Mesendoderm (in vitro differentiated cells): ENCODE measurements around the gene OR6S1.
A peak's percentile ranks its signal among the peaks of the same experiment; 100 is the strongest.

ENCODE experiments used
- DNase-seq: peaks from one replicate; pipeline ENCODE4 v3.0.0; 2013
- H2AK5ac ChIP-seq: 2 replicates; pipeline ENCODE4 v1.6.1; 2013; ENCODE audit warnings: low read length, inconsistent platforms
- H2BK120ac ChIP-seq: 2 replicates; pipeline ENCODE4 v1.6.1; 2013; ENCODE audit warnings: low read depth, mild to moderate bottlenecking, low read length, moderate library complexity, mixed read lengths
- H2BK15ac ChIP-seq: replicated peaks from 2 replicates; pipeline ENCODE4 v1.6.1; 2013; ENCODE audit warnings: low read depth, mild to moderate bottlenecking, moderate library complexity
- H2BK5ac ChIP-seq: 2 replicates; pipeline ENCODE4 v1.6.1; 2013; ENCODE audit warnings: low read length, inconsistent platforms
- H3K18ac ChIP-seq: 2 replicates; pipeline ENCODE4 v1.6.1; 2013; ENCODE audit warnings: mild to moderate bottlenecking, low read length, mixed read lengths
- H3K23ac ChIP-seq: one replicate; pipeline ENCODE4 v1.6.1; 2013; ENCODE audit warnings: low read length
- H3K27ac ChIP-seq: 2 replicates; pipeline ENCODE4 v1.5.1; 2013; ENCODE audit warnings: low read depth, mild to moderate bottlenecking, inconsistent platforms, low read length, moderate library complexity
- H3K27me3 ChIP-seq: 2 replicates; pipeline ENCODE4 v1.6.1; 2013; ENCODE audit warnings: low read length, control low read depth, mild to moderate bottlenecking, inconsistent platforms; ENCODE audit not compliant: insufficient read depth, poor library complexity
- H3K36me3 ChIP-seq: 2 replicates; pipeline ENCODE4 v1.6.1; 2013; ENCODE audit warnings: low read length, inconsistent platforms; ENCODE audit not compliant: control insufficient read depth, insufficient read depth
- H3K4ac ChIP-seq: one replicate; pipeline ENCODE4 v1.6.1; 2013; ENCODE audit warnings: low read depth, mild to moderate bottlenecking, low read length, moderate library complexity
- H3K4me1 ChIP-seq: 2 replicates; pipeline ENCODE4 v1.6.1; 2013; ENCODE audit warnings: low read depth, low read length, inconsistent platforms; ENCODE audit not compliant: control insufficient read depth
- H3K4me2 ChIP-seq: 2 replicates; pipeline ENCODE4 v1.6.1; 2013; ENCODE audit warnings: low read length
- H3K4me3 ChIP-seq: 2 replicates; pipeline ENCODE4 v1.5.1; 2013; ENCODE audit warnings: mild to moderate bottlenecking, low read length
- H3K56ac ChIP-seq: one replicate; pipeline ENCODE4 v1.6.1; 2013; ENCODE audit warnings: low read length
- H3K79me1 ChIP-seq: 2 replicates; pipeline ENCODE4 v1.6.1; 2013; ENCODE audit warnings: low read length, inconsistent platforms
- H3K79me2 ChIP-seq: 2 replicates; pipeline ENCODE4 v1.6.1; 2013; ENCODE audit warnings: mild to moderate bottlenecking, low read length; ENCODE audit not compliant: control insufficient read depth, insufficient read depth
- H3K9ac ChIP-seq: 2 replicates; pipeline ENCODE4 v1.6.1; 2013; ENCODE audit warnings: low read length, inconsistent platforms
- H4K5ac ChIP-seq: one replicate; pipeline ENCODE4 v1.6.1; 2013; ENCODE audit warnings: low read length
- H4K8ac ChIP-seq: one replicate; pipeline ENCODE4 v1.6.1; 2013; ENCODE audit warnings: low read depth, mild to moderate bottlenecking, control low read depth, low read length, moderate library complexity
- WGBS: extraction: QIAGEN DNeasy Blood & Tissue Kit; methylation state at CpG from one replicate; pipeline ENCODE4 v1.1.7; 2013; ENCODE audit warnings: low lambda C conversion rate, missing lambda C conversion rate; ENCODE audit not compliant: insufficient coverage; ENCODE audit errors: extremely low coverage; 5-methylcytosine and 5-hydroxymethylcytosine counted together

Gene OR6S1

GRCh38 chr14:20613094-20614037 is 28.1 kb downstream of the OR6S1 start:
- H3K79me1 ChIP-seq, result no peaks in the 10 kb centered on the region
- no peak overlapping the region for H3K23ac ChIP-seq
- no peak overlapping the region for H2BK5ac ChIP-seq
- H2AK5ac ChIP-seq, result no peak overlapping the region
- DNase-seq, result peak; percentile 99
- peaks cover 9% of the 10 kb centered on the region for H3K4me1 ChIP-seq
- H2BK120ac ChIP-seq, result no peak overlapping the region
- H3K27me3 ChIP-seq, result no peaks in the 10 kb centered on the region
- H3K56ac ChIP-seq, result peak overlapping the region; percentile 96
- H3K79me2 ChIP-seq, result no peaks in the 10 kb centered on the region
- peak overlapping the region; percentile 64 for H3K18ac ChIP-seq
- H4K8ac ChIP-seq, result no peak overlapping the region
- no CpG with 5 or more reads among the region's 34 CpGs for WGBS
- H4K5ac ChIP-seq, result no peak overlapping the region
- H3K4ac ChIP-seq, result no peak overlapping the region
- no peaks in the 10 kb centered on the region for H3K36me3 ChIP-seq
- peak overlapping the region; percentile 43 for H3K4me2 ChIP-seq
- peak overlapping the region; percentile 84 for H3K9ac ChIP-seq
- H3K4me3 ChIP-seq, result peak overlapping the region; percentile 56
- peak overlapping the region; percentile 34 for H3K27ac ChIP-seq
- H2BK15ac ChIP-seq, result no peak overlapping the region

GRCh38 chr14:20612403-20612802 is 29.1 kb downstream of the OR6S1 start:
- peak overlapping the region; percentile 65 for H3K56ac ChIP-seq
- H2AK5ac ChIP-seq, result no peak overlapping the region
- no peak overlapping the region for H3K27ac ChIP-seq
- H3K4me3 ChIP-seq, result no peak overlapping the region
- no peak for DNase-seq
- H3K4me1 ChIP-seq, result peaks cover 9% of the 10 kb centered on the region
- H3K4me2 ChIP-seq, result no peak overlapping the region
- H4K8ac ChIP-seq, result no peak overlapping the region
- no peak overlapping the region for H3K18ac ChIP-seq
- no CpG with 5 or more reads among the region's 5 CpGs for WGBS
- H2BK15ac ChIP-seq, result no peak overlapping the region
- no peak overlapping the region for H4K5ac ChIP-seq
- H2BK5ac ChIP-seq, result no peak overlapping the region
- no peak overlapping the region for H3K9ac ChIP-seq
- no peak overlapping the region for H2BK120ac ChIP-seq
- no peaks in the 10 kb centered on the region for H3K36me3 ChIP-seq
- H3K23ac ChIP-seq, result no peak overlapping the region
- no peaks in the 10 kb centered on the region for H3K27me3 ChIP-seq
- H3K4ac ChIP-seq, result no peak overlapping the region
- no peaks in the 10 kb centered on the region for H3K79me1 ChIP-seq
- H3K79me2 ChIP-seq, result no peaks in the 10 kb centered on the region

- H3K23ac ChIP-seq, result no peak overlapping the region
- no peak overlapping the region for H2AK5ac ChIP-seq
- no peak overlapping the region for H3K4me2 ChIP-seq
- no peak for DNase-seq
- H2BK15ac ChIP-seq, result no peak overlapping the region
- no peak overlapping the region for H3K27ac ChIP-seq
- no peak overlapping the region for H3K9ac ChIP-seq
- H3K79me1 ChIP-seq, result no peaks in the 10 kb centered on the region
- no peak overlapping the region for H3K56ac ChIP-seq
- H3K18ac ChIP-seq, result no peak overlapping the region
- no peaks in the 10 kb centered on the region for H3K79me2 ChIP-seq
- H3K4ac ChIP-seq, result no peak overlapping the region
- no CpG with 5 or more reads among the region's 4 CpGs for WGBS
- no peak overlapping the region for H2BK120ac ChIP-seq
- no peaks in the 10 kb centered on the region for H3K27me3 ChIP-seq
- no peak overlapping the region for H4K8ac ChIP-seq
- no peak overlapping the region for H3K4me3 ChIP-seq
- H3K4me1 ChIP-seq, result peaks cover 9% of the 10 kb centered on the region
- no peak overlapping the region for H2BK5ac ChIP-seq
- H4K5ac ChIP-seq, result no peak overlapping the region
- H3K36me3 ChIP-seq, result no peaks in the 10 kb centered on the region
Measured at GRCh38 chr14:20611277-20611676, 30.2 kb downstream of the OR6S1 start.

- H3K23ac ChIP-seq, result no peak overlapping the region
- H3K27me3 ChIP-seq, result no peaks in the 10 kb centered on the region
- H2BK15ac ChIP-seq, result no peak overlapping the region
- no peak overlapping the region for H2BK5ac ChIP-seq
- DNase-seq, result peak; percentile 90
- H3K9ac ChIP-seq, result peak overlapping the region; percentile 76
- H3K4me1 ChIP-seq, result peaks cover 9% of the 10 kb centered on the region
- H3K79me2 ChIP-seq, result no peaks in the 10 kb centered on the region
- no peak overlapping the region for H2AK5ac ChIP-seq
- H3K4ac ChIP-seq, result no peak overlapping the region
- no peak overlapping the region for H3K27ac ChIP-seq
- peak overlapping the region; percentile 83 for H3K56ac ChIP-seq
- H3K36me3 ChIP-seq, result no peaks in the 10 kb centered on the region
- peak overlapping the region; percentile 45 for H3K18ac ChIP-seq
- H4K8ac ChIP-seq, result no peak overlapping the region
- no peak overlapping the region for H4K5ac ChIP-seq
- H3K4me2 ChIP-seq, result peak overlapping the region; percentile 45
- no CpG with 5 or more reads among the region's 27 CpGs for WGBS
- H2BK120ac ChIP-seq, result no peak overlapping the region
- peak overlapping the region; percentile 89 for H3K4me3 ChIP-seq
- no peaks in the 10 kb centered on the region for H3K79me1 ChIP-seq
Measured at GRCh38 chr14:20610002-20610765, 31.3 kb downstream of the OR6S1 start.

GRCh38 chr14:20609215-20610001 is 32.1 kb downstream of the OR6S1 start:
- no peak overlapping the region for H3K27ac ChIP-seq

More at GRCh38 chr14:20609215-20610001, 32.1 kb downstream of the OR6S1 start:
- H3K27me3 ChIP-seq, result no peaks in the 10 kb centered on the region
- H3K4me2 ChIP-seq, result peak overlapping the region; percentile 45
- peak overlapping the region; percentile 89 for H3K4me3 ChIP-seq
- H2AK5ac ChIP-seq, result no peak overlapping the region
- H4K5ac ChIP-seq, result no peak overlapping the region
- peaks cover 9% of the 10 kb centered on the region for H3K4me1 ChIP-seq
- H2BK15ac ChIP-seq, result no peak overlapping the region
- peak overlapping the region; percentile 76 for H3K9ac ChIP-seq
- H3K4ac ChIP-seq, result no peak overlapping the region
- no peaks in the 10 kb centered on the region for H3K36me3 ChIP-seq
- DNase-seq, result peak; percentile 94
- H4K8ac ChIP-seq, result no peak overlapping the region
- H3K79me2 ChIP-seq, result no peaks in the 10 kb centered on the region
- no peak overlapping the region for H2BK5ac ChIP-seq
- H2BK120ac ChIP-seq, result no peak overlapping the region
- no CpG with 5 or more reads among the region's 44 CpGs for WGBS
- no peak overlapping the region for H3K23ac ChIP-seq
- H3K79me1 ChIP-seq, result no peaks in the 10 kb centered on the region
- H3K18ac ChIP-seq, result peak overlapping the region; percentile 45
- peak overlapping the region; percentile 83 for H3K56ac ChIP-seq
